GM23338 (cell line): ENCODE results near the gene TNMD. TPM values are rescaled to one million over a fixed set of nuclear protein-coding genes. Genes with fewer than 3 reads are reported as not detected.

Experiments
- ATAC-seq: fragments of 200-7000 bp; cut with Tn5 transposase; 3 replicates; pipeline ENCODE4 v1.9.1; 2020
- DNase-seq: peaks from one replicate; pipeline ENCODE4 v3.0.0-alpha.2; 2015; ENCODE audit warnings: low spot score
- H2AFZ ChIP-seq: fragments of 200-600 bp; sonication (generic); 2 replicates; pipeline ENCODE4 v1.8.0; 2016; ENCODE audit warnings: antibody characterized with exemption, mild to moderate bottlenecking, moderate library complexity
- H3F3A ChIP-seq: fragments of 200-600 bp; sonication (generic); replicated peaks from 2 replicates; pipeline ENCODE4 v1.8.0; 2017; ENCODE audit warnings: antibody characterized with exemption, mixed run types, low read depth
- H3K27ac ChIP-seq: fragments of 200-600 bp; sonication (generic); 2 replicates; pipeline ENCODE4 v1.6.1; 2016; ENCODE audit warnings: low read depth
- H3K27me3 ChIP-seq: fragments of 200-600 bp; sonication (generic); 2 replicates; pipeline ENCODE4 v1.8.0; 2016; ENCODE audit warnings: mild to moderate bottlenecking, mixed run types, moderate library complexity; ENCODE audit not compliant: insufficient read depth
- H3K36me3 ChIP-seq: fragments of 200-600 bp; sonication (generic); 2 replicates; pipeline ENCODE4 v1.8.0; 2016; ENCODE audit warnings: mild to moderate bottlenecking; ENCODE audit not compliant: insufficient read depth
- H3K4me1 ChIP-seq: fragments of 200-600 bp; sonication (generic); 2 replicates; pipeline ENCODE4 v1.8.0; 2016; ENCODE audit warnings: mild to moderate bottlenecking, moderate library complexity; ENCODE audit not compliant: insufficient read depth
- H3K4me2 ChIP-seq: fragments of 200-600 bp; sonication (generic); 2 replicates; pipeline ENCODE4 v1.7.1; 2017; ENCODE audit warnings: mixed run types
- H3K4me3 ChIP-seq: fragments of 200-600 bp; sonication (generic); 2 replicates; pipeline ENCODE4 v1.6.1; 2016; ENCODE audit warnings: mixed run types
- H3K79me2 ChIP-seq: fragments of 200-600 bp; sonication (generic); replicated peaks from 2 replicates; pipeline ENCODE4 v1.8.0; 2017; ENCODE audit warnings: mild to moderate bottlenecking; ENCODE audit not compliant: insufficient read depth
- H3K9me2 ChIP-seq: fragments of 200-600 bp; sonication (generic); 2 replicates; pipeline ENCODE4 v1.8.0; 2017; ENCODE audit not compliant: insufficient read depth
- H4K20me1 ChIP-seq: fragments of 200-600 bp; sonication (generic); replicated peaks from 2 replicates; pipeline ENCODE4 v1.8.0; 2017; ENCODE audit warnings: mild to moderate bottlenecking; ENCODE audit not compliant: insufficient read depth
- H3K27ac Mint-ChIP-seq: 2 replicates; pipeline ENCODE4 v1.8.0; 2020; ENCODE audit warnings: inconsistent platforms, mild to moderate bottlenecking, moderate library complexity, mixed read lengths
- H3K27me3 Mint-ChIP-seq: 3 replicates; pipeline ENCODE4 v1.8.0; 2022; ENCODE audit warnings: low read depth, mild to moderate bottlenecking, moderate library complexity, mixed read lengths, inconsistent platforms; ENCODE audit not compliant: insufficient read depth, poor library complexity
- H3K36me3 Mint-ChIP-seq: 3 replicates; pipeline ENCODE4 v1.8.0; 2021; ENCODE audit warnings: low read depth, mild to moderate bottlenecking, inconsistent platforms, moderate library complexity, mixed read lengths
- H3K4me1 Mint-ChIP-seq: 3 replicates; pipeline ENCODE4 v1.8.0; 2020; ENCODE audit warnings: mild to moderate bottlenecking, inconsistent platforms, mixed read lengths
- H3K4me3 Mint-ChIP-seq: 3 replicates; pipeline ENCODE4 v1.8.0; 2021; ENCODE audit warnings: moderate library complexity, mild to moderate bottlenecking, inconsistent platforms, mixed read lengths
- H3K9me3 Mint-ChIP-seq: 3 replicates; pipeline ENCODE4 v1.8.0; 2020; ENCODE audit warnings: moderate library complexity, mild to moderate bottlenecking, inconsistent platforms, mixed read lengths
- CREB1 ChIP-seq: fragments of 250-450 bp; sonication (Bioruptor Pico); IDR thresholded peaks from 2 replicates; pipeline ENCODE4 v1.5.0; 2020; ENCODE audit warnings: low read depth, mild to moderate bottlenecking, moderate library complexity
- EZH2 ChIP-seq: fragments of 200-600 bp; sonication (generic); IDR thresholded peaks from one replicate; pipeline ENCODE4 v1.8.0; 2017; ENCODE audit warnings: antibody characterized with exemption, mild to moderate bottlenecking, low read depth; ENCODE audit not compliant: unreplicated experiment
- NANOG ChIP-seq: IDR thresholded peaks from 2 replicates; pipeline ENCODE4 v1.6.1; 2016; ENCODE audit warnings: antibody characterized with exemption, borderline replicate concordance
- ZNF331 ChIP-seq: fragments of 250-450 bp; sonication (Bioruptor Pico); IDR thresholded peaks from 2 replicates; pipeline ENCODE4 v1.5.0; 2020; ENCODE audit warnings: low read depth, mild to moderate bottlenecking, moderate library complexity
- long read RNA-seq: library from polyadenylated mRNA; unstranded; transcript quantifications from one replicate; pipeline ENCODE4 v2.0.0, GENCODE V29; 2020; ENCODE audit not compliant: unreplicated experiment
- polyA plus RNA-seq: library from polyadenylated mRNA; unstranded; fragments of >200 nt; fragmentation: Nextera tagmentation; extraction: Ambion mirVana; gene quantifications from 2 replicates; pipeline ENCODE4 v1.2.1, GENCODE V29; 2016
- total RNA-seq: library from RNA; depleted of rRNA; stranded (reverse); fragments of >200 nt; shearing (Covaris generic); gene quantifications from 2 replicates; pipeline ENCODE4 v1.2.3, GENCODE V29; 2014; rRNA removed
- TF ChIP-seq, protein P1 (sequence below): fragments of 250-450 bp; sonication (Bioruptor Pico); IDR thresholded peaks from 2 replicates; pipeline ENCODE4 v1.5.0; 2020; ENCODE audit warnings: mild to moderate bottlenecking, moderate library complexity
- TF ChIP-seq, protein P2 (sequence below): IDR thresholded peaks from one replicate; pipeline ENCODE4 v1.6.1; 2018; ENCODE audit warnings: antibody characterized with exemption; ENCODE audit not compliant: unreplicated experiment

TNMD gene
- total RNA-seq (4.4 and 4.6 TPM in 2 replicates), polyA plus RNA-seq (4.8 and 4.9 TPM in 2 replicates)
- long read RNA-seq, partial matches to known transcripts: 2 of 2 reads
- long read RNA-seq, other reads (novel, unspliced or antisense): 0 of 2 reads

DNA sequence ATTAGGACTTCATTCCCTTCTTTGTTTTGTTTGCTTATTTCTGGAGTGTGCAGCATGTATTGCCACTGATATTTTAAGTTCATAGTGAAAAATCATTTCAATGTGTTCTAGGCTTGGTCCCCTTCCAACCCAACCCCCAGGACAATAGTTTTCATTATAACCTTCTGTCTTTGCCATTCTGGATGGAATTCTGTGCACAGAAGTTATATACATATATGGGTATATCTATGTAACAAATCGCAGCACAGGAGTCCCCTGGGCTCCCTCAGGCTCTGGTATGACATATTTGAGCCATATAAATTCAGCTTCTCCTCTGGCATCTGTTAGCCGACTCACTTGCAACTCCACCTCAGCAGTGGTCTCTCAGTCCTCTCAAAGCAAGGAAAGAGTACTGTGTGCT lies at the start of gene TNMD:
Gene TNMD, plus strand, starts transcription at position 326 of the 400 bp plus-strand sequence. CDS start 83 bp downstream, outside the sequence.
- Histone ChIP-seq H3K4me2 (no peak within 1 kb of the TSS), H3K27me3 (no peaks in the 10 kb centered on the region), H3K36me3 (no peaks in the 10 kb centered on the region), H2AFZ (no peak within 1 kb of the TSS), H3K27ac (no peak within 1 kb of the TSS), H3K9me2 (no peaks in the 10 kb centered on the region), H3F3A (no peaks in the 10 kb centered on the region), H3K79me2 (no peaks in the 10 kb centered on the region), H3K4me3 (no peak within 1 kb of the TSS), H4K20me1 (no peaks in the 10 kb centered on the region), H3K4me1 (no peaks in the 10 kb centered on the region)
- Mint-ChIP-seq H3K27me3 (no peaks in the 10 kb centered on the region), H3K4me1 (no peaks in the 10 kb centered on the region), H3K4me3 (no peak within 1 kb of the TSS), H3K27ac (no peak within 1 kb of the TSS), H3K36me3 (no peaks in the 10 kb centered on the region), H3K9me3 (no peaks in the 10 kb centered on the region)
- no peak for DNase-seq
- ATAC-seq: no peak
- TF ChIP-seq EZH2 (no peak), CREB1 (CRISPR knock-in tag) (no peak), ZNF331 (CRISPR knock-in tag) (no peak), NANOG (no peak)
- TF ChIP-seq, protein P1, sequence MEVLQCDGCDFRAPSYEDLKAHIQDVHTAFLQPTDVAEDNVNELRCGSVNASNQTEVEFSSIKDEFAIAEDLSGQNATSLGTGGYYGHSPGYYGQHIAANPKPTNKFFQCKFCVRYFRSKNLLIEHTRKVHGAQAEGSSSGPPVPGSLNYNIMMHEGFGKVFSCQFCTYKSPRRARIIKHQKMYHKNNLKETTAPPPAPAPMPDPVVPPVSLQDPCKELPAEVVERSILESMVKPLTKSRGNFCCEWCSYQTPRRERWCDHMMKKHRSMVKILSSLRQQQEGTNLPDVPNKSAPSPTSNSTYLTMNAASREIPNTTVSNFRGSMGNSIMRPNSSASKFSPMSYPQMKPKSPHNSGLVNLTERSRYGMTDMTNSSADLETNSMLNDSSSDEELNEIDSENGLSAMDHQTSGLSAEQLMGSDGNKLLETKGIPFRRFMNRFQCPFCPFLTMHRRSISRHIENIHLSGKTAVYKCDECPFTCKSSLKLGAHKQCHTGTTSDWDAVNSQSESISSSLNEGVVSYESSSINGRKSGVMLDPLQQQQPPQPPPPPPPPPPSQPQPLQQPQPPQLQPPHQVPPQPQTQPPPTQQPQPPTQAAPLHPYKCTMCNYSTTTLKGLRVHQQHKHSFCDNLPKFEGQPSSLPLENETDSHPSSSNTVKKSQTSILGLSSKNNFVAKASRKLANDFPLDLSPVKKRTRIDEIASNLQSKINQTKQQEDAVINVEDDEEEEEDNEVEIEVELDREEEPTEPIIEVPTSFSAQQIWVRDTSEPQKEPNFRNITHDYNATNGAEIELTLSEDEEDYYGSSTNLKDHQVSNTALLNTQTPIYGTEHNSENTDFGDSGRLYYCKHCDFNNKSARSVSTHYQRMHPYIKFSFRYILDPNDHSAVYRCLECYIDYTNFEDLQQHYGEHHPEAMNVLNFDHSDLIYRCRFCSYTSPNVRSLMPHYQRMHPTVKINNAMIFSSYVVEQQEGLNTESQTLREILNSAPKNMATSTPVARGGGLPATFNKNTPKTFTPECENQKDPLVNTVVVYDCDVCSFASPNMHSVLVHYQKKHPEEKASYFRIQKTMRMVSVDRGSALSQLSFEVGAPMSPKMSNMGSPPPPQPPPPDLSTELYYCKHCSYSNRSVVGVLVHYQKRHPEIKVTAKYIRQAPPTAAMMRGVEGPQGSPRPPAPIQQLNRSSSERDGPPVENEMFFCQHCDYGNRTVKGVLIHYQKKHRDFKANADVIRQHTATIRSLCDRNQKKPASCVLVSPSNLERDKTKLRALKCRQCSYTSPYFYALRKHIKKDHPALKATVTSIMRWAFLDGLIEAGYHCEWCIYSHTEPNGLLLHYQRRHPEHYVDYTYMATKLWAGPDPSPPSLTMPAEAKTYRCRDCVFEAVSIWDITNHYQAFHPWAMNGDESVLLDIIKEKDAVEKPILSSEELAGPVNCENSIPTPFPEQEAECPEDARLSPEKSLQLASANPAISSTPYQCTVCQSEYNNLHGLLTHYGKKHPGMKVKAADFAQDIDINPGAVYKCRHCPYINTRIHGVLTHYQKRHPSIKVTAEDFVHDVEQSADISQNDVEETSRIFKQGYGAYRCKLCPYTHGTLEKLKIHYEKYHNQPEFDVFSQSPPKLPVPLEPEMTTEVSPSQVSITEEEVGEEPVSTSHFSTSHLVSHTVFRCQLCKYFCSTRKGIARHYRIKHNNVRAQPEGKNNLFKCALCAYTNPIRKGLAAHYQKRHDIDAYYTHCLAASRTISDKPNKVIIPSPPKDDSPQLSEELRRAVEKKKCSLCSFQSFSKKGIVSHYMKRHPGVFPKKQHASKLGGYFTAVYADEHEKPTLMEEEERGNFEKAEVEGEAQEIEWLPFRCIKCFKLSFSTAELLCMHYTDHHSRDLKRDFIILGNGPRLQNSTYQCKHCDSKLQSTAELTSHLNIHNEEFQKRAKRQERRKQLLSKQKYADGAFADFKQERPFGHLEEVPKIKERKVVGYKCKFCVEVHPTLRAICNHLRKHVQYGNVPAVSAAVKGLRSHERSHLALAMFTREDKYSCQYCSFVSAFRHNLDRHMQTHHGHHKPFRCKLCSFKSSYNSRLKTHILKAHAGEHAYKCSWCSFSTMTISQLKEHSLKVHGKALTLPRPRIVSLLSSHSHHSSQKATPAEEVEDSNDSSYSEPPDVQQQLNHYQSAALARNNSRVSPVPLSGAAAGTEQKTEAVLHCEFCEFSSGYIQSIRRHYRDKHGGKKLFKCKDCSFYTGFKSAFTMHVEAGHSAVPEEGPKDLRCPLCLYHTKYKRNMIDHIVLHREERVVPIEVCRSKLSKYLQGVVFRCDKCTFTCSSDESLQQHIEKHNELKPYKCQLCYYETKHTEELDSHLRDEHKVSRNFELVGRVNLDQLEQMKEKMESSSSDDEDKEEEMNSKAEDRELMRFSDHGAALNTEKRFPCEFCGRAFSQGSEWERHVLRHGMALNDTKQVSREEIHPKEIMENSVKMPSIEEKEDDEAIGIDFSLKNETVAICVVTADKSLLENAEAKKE (CRISPR knock-in tag): no peak
- TF ChIP-seq, protein P2, sequence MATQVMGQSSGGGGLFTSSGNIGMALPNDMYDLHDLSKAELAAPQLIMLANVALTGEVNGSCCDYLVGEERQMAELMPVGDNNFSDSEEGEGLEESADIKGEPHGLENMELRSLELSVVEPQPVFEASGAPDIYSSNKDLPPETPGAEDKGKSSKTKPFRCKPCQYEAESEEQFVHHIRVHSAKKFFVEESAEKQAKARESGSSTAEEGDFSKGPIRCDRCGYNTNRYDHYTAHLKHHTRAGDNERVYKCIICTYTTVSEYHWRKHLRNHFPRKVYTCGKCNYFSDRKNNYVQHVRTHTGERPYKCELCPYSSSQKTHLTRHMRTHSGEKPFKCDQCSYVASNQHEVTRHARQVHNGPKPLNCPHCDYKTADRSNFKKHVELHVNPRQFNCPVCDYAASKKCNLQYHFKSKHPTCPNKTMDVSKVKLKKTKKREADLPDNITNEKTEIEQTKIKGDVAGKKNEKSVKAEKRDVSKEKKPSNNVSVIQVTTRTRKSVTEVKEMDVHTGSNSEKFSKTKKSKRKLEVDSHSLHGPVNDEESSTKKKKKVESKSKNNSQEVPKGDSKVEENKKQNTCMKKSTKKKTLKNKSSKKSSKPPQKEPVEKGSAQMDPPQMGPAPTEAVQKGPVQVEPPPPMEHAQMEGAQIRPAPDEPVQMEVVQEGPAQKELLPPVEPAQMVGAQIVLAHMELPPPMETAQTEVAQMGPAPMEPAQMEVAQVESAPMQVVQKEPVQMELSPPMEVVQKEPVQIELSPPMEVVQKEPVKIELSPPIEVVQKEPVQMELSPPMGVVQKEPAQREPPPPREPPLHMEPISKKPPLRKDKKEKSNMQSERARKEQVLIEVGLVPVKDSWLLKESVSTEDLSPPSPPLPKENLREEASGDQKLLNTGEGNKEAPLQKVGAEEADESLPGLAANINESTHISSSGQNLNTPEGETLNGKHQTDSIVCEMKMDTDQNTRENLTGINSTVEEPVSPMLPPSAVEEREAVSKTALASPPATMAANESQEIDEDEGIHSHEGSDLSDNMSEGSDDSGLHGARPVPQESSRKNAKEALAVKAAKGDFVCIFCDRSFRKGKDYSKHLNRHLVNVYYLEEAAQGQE: no peak
